HTERT RPE-1 (cell line): ENCODE data around the gene HTR2C.
"Not testable (repeated sequence)": the region's sequence is repeated elsewhere in the genome, so short reads cannot be mapped to it uniquely, and the experiment has no call there.

Source experiments
- in situ Hi-C: fragments of 300-500 bp; cut with MboI; formaldehyde crosslinking; loops from 4 replicates; pipeline ENCODE4 v1.14.3; 2020; ENCODE audit warnings: low sequenced_read_pairs

The HTR2C gene

GRCh38 chrX:114937090-114937489 lies 353.2 kb downstream of the HTR2C start:
- in situ Hi-C loops: not testable (repeated sequence)

GRCh38 chrX:114952696-114953095 lies 368.8 kb downstream of the HTR2C start:
- in situ Hi-C loops: no loop called here
